Measurements from ENCODE around the gene GCN1.

GCN1 gene

GRCh38 chr12:120093336-120093591 lies 101.3 kb downstream of the GCN1 start:
- H3K79me2 ChIP-seq (ENCODE audit: low read length), result no peaks in the 10 kb centered on the region
- H3K4me2 ChIP-seq (ENCODE audit: low read length), result no peak overlapping the region
- H3K27me3 ChIP-seq (ENCODE audit: low read depth, low read length), result no peaks in the 10 kb centered on the region
- H3K27ac ChIP-seq (ENCODE audit: low read length), result no peak overlapping the region
- H3K4me3 ChIP-seq (ENCODE audit: low read length), result no peak overlapping the region
- TF ChIP-seq CTCF (IDR thresholded peaks at IDR 0.05; ENCODE audit: low read depth, low read length) (no peak), EZH2phosphoT487 (IDR thresholded peaks at IDR 0.05; ENCODE audit: low read depth) (no peak)
- no peak overlapping the region for H2AFZ ChIP-seq (ENCODE audit: low read depth, low read length)
- H3K4me1 ChIP-seq (ENCODE audit: low read length), result no peaks in the 10 kb centered on the region
- H4K20me1 ChIP-seq (ENCODE audit: insufficient read depth, low read length), result no peaks in the 10 kb centered on the region
- H3K36me3 ChIP-seq (replicated peaks; ENCODE audit: low read depth, low read length), result peaks cover 24% of the 10 kb centered on the region
- H3K9me3 ChIP-seq (ENCODE audit: insufficient read depth, low read length), result no peaks in the 10 kb centered on the region
- H3K9ac ChIP-seq (ENCODE audit: low read length), result no peak overlapping the region

GRCh38 chr12:120092551-120093335 lies 101.8 kb downstream of the GCN1 start:
- Histone ChIP-seq H3K4me1 (ENCODE audit: low read length) (peaks cover 3% of the 10 kb centered on the region), H3K27ac (ENCODE audit: low read length) (no peak overlapping the region), H3K4me2 (ENCODE audit: low read length) (no peak overlapping the region), H3K9me3 (ENCODE audit: insufficient read depth, low read length) (no peaks in the 10 kb centered on the region), H3K9ac (ENCODE audit: low read length) (no peak overlapping the region), H4K20me1 (ENCODE audit: insufficient read depth, low read length) (no peaks in the 10 kb centered on the region), H3K36me3 (replicated peaks; ENCODE audit: low read depth, low read length) (peaks cover 22% of the 10 kb centered on the region), H3K79me2 (ENCODE audit: low read length) (no peaks in the 10 kb centered on the region), H2AFZ (ENCODE audit: low read depth, low read length) (no peak overlapping the region), H3K4me3 (ENCODE audit: low read length) (no peak overlapping the region), H3K27me3 (ENCODE audit: low read depth, low read length) (no peaks in the 10 kb centered on the region)
- TF ChIP-seq CTCF (IDR thresholded peaks at IDR 0.05; ENCODE audit: low read depth, low read length) (no peak), EZH2phosphoT487 (IDR thresholded peaks at IDR 0.05; ENCODE audit: low read depth) (no peak)

GRCh38 chr12:120091371-120092090 lies 103.0 kb downstream of the GCN1 start:
- Histone ChIP-seq H3K9ac (ENCODE audit: low read length) (no peak overlapping the region), H3K4me1 (ENCODE audit: low read length) (peaks cover 9% of the 10 kb centered on the region), H3K9me3 (ENCODE audit: insufficient read depth, low read length) (no peaks in the 10 kb centered on the region), H3K27me3 (ENCODE audit: low read depth, low read length) (no peaks in the 10 kb centered on the region), H2AFZ (ENCODE audit: low read depth, low read length) (no peak overlapping the region), H3K27ac (ENCODE audit: low read length) (no peak overlapping the region), H3K36me3 (replicated peaks; ENCODE audit: low read depth, low read length) (peaks cover 14% of the 10 kb centered on the region), H3K4me3 (ENCODE audit: low read length) (no peak overlapping the region), H4K20me1 (ENCODE audit: insufficient read depth, low read length) (no peaks in the 10 kb centered on the region), H3K4me2 (ENCODE audit: low read length) (no peak overlapping the region), H3K79me2 (ENCODE audit: low read length) (no peaks in the 10 kb centered on the region)
- TF ChIP-seq EZH2phosphoT487 (IDR thresholded peaks at IDR 0.05; ENCODE audit: low read depth), result no peak
- no peak for TF ChIP-seq CTCF (IDR thresholded peaks at IDR 0.05; ENCODE audit: low read depth, low read length)

- TF ChIP-seq CTCF (IDR thresholded peaks at IDR 0.05; ENCODE audit: low read depth, low read length) (no peak), EZH2phosphoT487 (IDR thresholded peaks at IDR 0.05; ENCODE audit: low read depth) (no peak)
- H3K9me3 ChIP-seq (ENCODE audit: insufficient read depth, low read length), result no peaks in the 10 kb centered on the region
- no peak overlapping the region for H3K4me3 ChIP-seq (ENCODE audit: low read length)
- H2AFZ ChIP-seq (ENCODE audit: low read depth, low read length), result no peak overlapping the region
- H3K27ac ChIP-seq (ENCODE audit: low read length), result no peak overlapping the region
- H3K9ac ChIP-seq (ENCODE audit: low read length), result no peak overlapping the region
- no peaks in the 10 kb centered on the region for H3K27me3 ChIP-seq (ENCODE audit: low read depth, low read length)
- H3K4me2 ChIP-seq (ENCODE audit: low read length), result no peak overlapping the region
- H3K36me3 ChIP-seq (replicated peaks; ENCODE audit: low read depth, low read length), result peaks cover 14% of the 10 kb centered on the region
- no peaks in the 10 kb centered on the region for H4K20me1 ChIP-seq (ENCODE audit: insufficient read depth, low read length)
- no peaks in the 10 kb centered on the region for H3K79me2 ChIP-seq (ENCODE audit: low read length)
- peaks cover 12% of the 10 kb centered on the region for H3K4me1 ChIP-seq (ENCODE audit: low read length)
These were observed 103.8 kb downstream of the GCN1 start for GRCh38 chr12:120090626-120091295.

All from OCI-LY3 (cell line).